Effector memory CD8-positive, alpha-beta T cell (primary cell): ENCODE measurements around the gene CYSLTR2.
A peak's percentile ranks its signal among the peaks of the same experiment; 100 is the strongest.

ENCODE experiments used
- ATAC-seq: fragments of 150-1000 bp; cut with Tn5 transposase; replicated peaks from 2 replicates; pipeline ENCODE4 v1.10.0; 2021; ENCODE audit warnings: mild to moderate bottlenecking, moderate library complexity
- DNase-seq, 3 experiments: peaks; one replicate each; pipeline ENCODE4 v3.0.0; 2021
- H3K27ac Mint-ChIP-seq, 2 donors: one replicate each; pipeline ENCODE4 v1.8.0; 2022; ENCODE audit warnings: mild to moderate bottlenecking in 2 of 2, mixed read lengths in 2 of 2, moderate library complexity in 2 of 2
- H3K27me3 Mint-ChIP-seq, 2 donors: one replicate each; pipeline ENCODE4 v1.8.0; 2022; ENCODE audit warnings: mixed read lengths in 2 of 2
- H3K36me3 Mint-ChIP-seq: one replicate; pipeline ENCODE4 v1.8.0; 2022; ENCODE audit warnings: mild to moderate bottlenecking, moderate library complexity, mixed read lengths; ENCODE audit not compliant: insufficient read depth
- H3K4me1 Mint-ChIP-seq, 2 donors: one replicate each; pipeline ENCODE4 v1.8.0; 2022; ENCODE audit warnings: low read depth in 2 of 2, mixed read lengths in 2 of 2
- H3K4me3 Mint-ChIP-seq, 2 donors: one replicate each; pipeline ENCODE4 v1.8.0; 2022; ENCODE audit warnings: mild to moderate bottlenecking in 2 of 2, mixed read lengths in 2 of 2, moderate library complexity in 2 of 2
- H3K9me3 Mint-ChIP-seq, 2 donors: one replicate each; pipeline ENCODE4 v1.8.0; 2022; ENCODE audit warnings: mixed read lengths in 2 of 2

Gene CYSLTR2

DNA sequence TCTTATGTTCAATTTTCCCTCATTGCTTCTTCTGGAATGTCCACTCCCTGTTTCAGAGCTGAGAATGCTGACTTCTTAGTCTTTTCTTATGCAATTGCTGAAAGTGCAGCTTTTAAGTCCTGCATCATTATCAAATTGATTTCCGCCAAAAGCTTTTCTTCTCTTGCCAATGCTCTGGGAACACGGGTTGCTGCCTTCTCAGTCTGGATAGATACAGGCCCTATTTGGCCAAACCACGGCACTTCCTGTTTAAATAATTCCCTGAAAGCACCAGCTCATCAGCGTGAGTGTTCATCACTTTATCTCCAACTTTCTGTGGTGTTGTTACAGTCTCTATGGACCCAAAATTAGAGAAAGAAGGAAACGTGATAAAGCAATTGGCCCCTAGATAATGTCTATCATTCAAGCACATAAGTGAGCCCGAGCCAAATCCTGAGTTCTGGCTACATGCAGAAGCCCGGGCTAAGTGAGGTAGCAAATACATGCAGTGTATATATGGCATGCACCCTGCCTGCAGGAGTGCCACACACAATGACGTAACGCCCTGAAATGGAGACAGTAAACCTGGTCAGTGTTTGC lies 85.7 kb downstream of the CYSLTR2 start:
- DNase-seq (no peak), ATAC-seq (no peak)
- Mint-ChIP-seq H3K4me3 (no peak overlapping the region), H3K27ac (no peak overlapping the region), H3K4me1 (peaks cover 0 to 4% of the 10 kb centered on the region in 2 donors), H3K9me3 (no peaks in the 10 kb centered on the region), H3K27me3 (peaks cover 6 to 9% of the 10 kb centered on the region in 2 donors), H3K36me3 (no peaks in the 10 kb centered on the region)

DNA sequence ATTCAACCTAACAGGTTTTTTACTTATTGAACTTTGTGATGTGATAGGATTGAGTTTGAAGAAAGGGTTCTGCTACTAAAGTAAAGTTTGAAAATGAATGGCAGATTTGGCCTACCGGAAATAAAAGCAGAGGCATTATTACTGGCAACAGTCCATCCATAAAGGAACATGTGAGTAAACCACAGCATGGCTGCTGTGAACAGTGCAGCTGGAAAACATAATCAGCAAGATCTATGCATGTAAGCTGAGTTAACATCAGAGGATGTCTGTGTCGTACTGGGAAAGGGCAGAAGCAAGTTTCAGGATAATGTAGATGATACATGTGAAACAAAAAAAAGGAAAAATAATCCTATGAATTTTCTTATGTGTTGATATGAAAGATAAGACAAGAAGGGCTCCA lies 87.6 kb downstream of the CYSLTR2 start:
- H3K36me3 Mint-ChIP-seq, result no peaks in the 10 kb centered on the region
- no peak overlapping the region for H3K4me3 Mint-ChIP-seq
- H3K9me3 Mint-ChIP-seq, result no peaks in the 10 kb centered on the region
- no peak overlapping the region for H3K27ac Mint-ChIP-seq
- peaks cover 0 to 4% of the 10 kb centered on the region in 2 donors for H3K4me1 Mint-ChIP-seq
- DNase-seq (no peak), ATAC-seq (no peak)
- H3K27me3 Mint-ChIP-seq, result peaks cover 6 to 9% of the 10 kb centered on the region in 2 donors

- Mint-ChIP-seq H3K9me3 (no peaks in the 10 kb centered on the region), H3K27me3 (peaks cover 6 to 9% of the 10 kb centered on the region in 2 donors), H3K36me3 (no peaks in the 10 kb centered on the region), H3K4me3 (no peak overlapping the region), H3K4me1 (peaks cover 7 to 14% of the 10 kb centered on the region in 2 donors), H3K27ac (no peak overlapping the region)
- ATAC-seq (no peak), DNase-seq (no peak)
Observed at GRCh38 chr13:48746821-48747220, 93.1 kb downstream of the CYSLTR2 start.

- no peaks in the 10 kb centered on the region for H3K9me3 Mint-ChIP-seq
- no peak overlapping the region for H3K4me3 Mint-ChIP-seq
- DNase-seq (no peak), ATAC-seq (no peak)
- H3K27ac Mint-ChIP-seq, result peak overlapping the region in 1 of 2 donors; percentile 76
- peaks cover 1 to 4% of the 10 kb centered on the region in 2 donors for H3K27me3 Mint-ChIP-seq
- H3K4me1 Mint-ChIP-seq, result peaks cover 7 to 10% of the 10 kb centered on the region in 2 donors
- H3K36me3 Mint-ChIP-seq, result no peaks in the 10 kb centered on the region
Observed at GRCh38 chr13:48748681-48749080, 95.0 kb downstream of the CYSLTR2 start.

- Mint-ChIP-seq H3K4me1 (peaks cover 7 to 10% of the 10 kb centered on the region in 2 donors), H3K27ac (peak overlapping the region in 1 of 2 donors; percentile 76), H3K27me3 (no peaks in the 10 kb centered on the region), H3K9me3 (no peaks in the 10 kb centered on the region), H3K4me3 (peak overlapping the region; percentile 52 to 75), H3K36me3 (no peaks in the 10 kb centered on the region)
- no peak for DNase-seq
- ATAC-seq, result no peak
Observed at GRCh38 chr13:48749144-48749543, 95.4 kb downstream of the CYSLTR2 start.

- peak overlapping the region; percentile 76 to 90 for H3K27ac Mint-ChIP-seq
- DNase-seq (peak; percentile 35 to 49 (median 39)), ATAC-seq (peak; percentile 93)
- peaks cover 0 to 1% of the 10 kb centered on the region in 2 donors for H3K9me3 Mint-ChIP-seq
- no peaks in the 10 kb centered on the region for H3K36me3 Mint-ChIP-seq
- H3K4me3 Mint-ChIP-seq, result peak overlapping the region; percentile 52 to 75
- H3K4me1 Mint-ChIP-seq, result peaks cover 7 to 10% of the 10 kb centered on the region in 2 donors
- no peaks in the 10 kb centered on the region for H3K27me3 Mint-ChIP-seq
Observed at GRCh38 chr13:48749699-48750473, 96.2 kb downstream of the CYSLTR2 start.

GRCh38 chr13:48750588-48751383 lies 97.1 kb downstream of the CYSLTR2 start:
- H3K4me1 Mint-ChIP-seq, result peaks cover 7 to 10% of the 10 kb centered on the region in 2 donors
- no peaks in the 10 kb centered on the region for H3K27me3 Mint-ChIP-seq
- DNase-seq, result no peak
- no peaks in the 10 kb centered on the region for H3K36me3 Mint-ChIP-seq
- peak overlapping the region in 1 of 2 donors; percentile 76 for H3K27ac Mint-ChIP-seq
- peaks cover 0 to 2% of the 10 kb centered on the region in 2 donors for H3K9me3 Mint-ChIP-seq
- ATAC-seq, result no peak
- H3K4me3 Mint-ChIP-seq, result no peak overlapping the region

- Mint-ChIP-seq H3K4me1 (no peaks in the 10 kb centered on the region), H3K9me3 (no peaks in the 10 kb centered on the region), H3K4me3 (no peak overlapping the region), H3K27me3 (peaks cover 7 to 16% of the 10 kb centered on the region in 2 donors), H3K36me3 (no peaks in the 10 kb centered on the region), H3K27ac (no peak overlapping the region)
- no peak for DNase-seq
- no peak for ATAC-seq
Observed at GRCh38 chr13:48760626-48761025, 106.9 kb downstream of the CYSLTR2 start.
